Stimulated activated CD4-positive, alpha-beta T cell treated with anti-CD3 and anti-CD28 coated beads, Interleukin-15, amount 100 ng/mL, for 24 hours (primary cell): ENCODE results near the gene MRPS17.

Source experiments
- DNase-seq: peaks from one replicate; pipeline ENCODE4 v3.0.0-alpha.2; 2020

Gene MRPS17

GRCh38 chr7:55973747-55974250 is 22.1 kb downstream of the MRPS17 start:
- DNase-seq, result no peak

- DNase-seq, result no peak
Measured at GRCh38 chr7:55975988-55976633, 24.4 kb downstream of the MRPS17 start.

- DNase-seq, result no peak
Measured at GRCh38 chr7:55977831-55978230, 26.2 kb downstream of the MRPS17 start.

GRCh38 chr7:55980266-55980665 is 28.6 kb downstream of the MRPS17 start:
- DNase-seq, result no peak

GRCh38 chr7:55983537-55983936 is 31.9 kb downstream of the MRPS17 start:
- no peak for DNase-seq

- no peak for DNase-seq
Measured at GRCh38 chr7:55992346-55992745, 40.7 kb downstream of the MRPS17 start.

GRCh38 chr7:55996856-55997500 is 45.3 kb downstream of the MRPS17 start:
- DNase-seq, result no peak

- no peak for DNase-seq
Measured at GRCh38 chr7:56003749-56004148, 52.1 kb downstream of the MRPS17 start.
